HG03025 (cell line): ENCODE measurements around the gene BRD2.
A peak's percentile ranks its signal among the peaks of the same experiment; 100 is the strongest.

Experiments
- ATAC-seq: cut with Tn5 transposase; IDR thresholded peaks from one replicate; pipeline ENCODE4 v1.9.1; 2021; ENCODE audit warnings: mild to moderate bottlenecking, moderate library complexity; ENCODE audit not compliant: unreplicated experiment, low FRiP score

BRD2 gene

GRCh38 chr6:32947552-32948465 is 20.6 kb upstream of the BRD2 start:
- ATAC-seq: no peak

- no peak for ATAC-seq
Measured at GRCh38 chr6:32949113-32949512, 19.3 kb upstream of the BRD2 start.

- ATAC-seq: no peak
Measured at GRCh38 chr6:32950010-32950409, 18.4 kb upstream of the BRD2 start.

- ATAC-seq: no peak
Measured at GRCh38 chr6:32950449-32950848, 17.9 kb upstream of the BRD2 start.

GRCh38 chr6:32952817-32953739 is 15.3 kb upstream of the BRD2 start, which contains the start of gene HLA-DMA:
HLA-DMA (minus strand) TSS chr6:32953097; CDS start chr6:32953036, 61 bp downstream.
- peak; percentile 73 for ATAC-seq

- no peak for ATAC-seq
Measured at GRCh38 chr6:32953775-32954174, 14.6 kb upstream of the BRD2 start.

- ATAC-seq: no peak
Measured at GRCh38 chr6:32954267-32954666, 14.1 kb upstream of the BRD2 start.

GRCh38 chr6:32954986-32955802 is 13.2 kb upstream of the BRD2 start:
- no peak for ATAC-seq

GRCh38 chr6:32956176-32956575 is 12.2 kb upstream of the BRD2 start:
- no peak for ATAC-seq

GRCh38 chr6:32960563-32960962 is 7.8 kb upstream of the BRD2 start:
- ATAC-seq: no peak

- ATAC-seq: no peak
Measured at GRCh38 chr6:32962213-32962826, 6.1 kb upstream of the BRD2 start.

GRCh38 chr6:32963866-32964265 is 4.5 kb upstream of the BRD2 start:
- no peak for ATAC-seq

GRCh38 chr6:32964776-32965175 is 3.6 kb upstream of the BRD2 start:
- ATAC-seq: no peak

- no peak for ATAC-seq
Measured at GRCh38 chr6:32967151-32968091, 973 bp upstream of the BRD2 start.

GRCh38 chr6:32968867-32969684 is 682 bp downstream of the BRD2 start:
- ATAC-seq: no peak

GRCh38 chr6:32969685-32970412 is 1.5 kb downstream of the BRD2 start:
- no peak for ATAC-seq
